NCI-H146 (cell line): ENCODE measurements around the gene CD200.
"Not testable (repeated sequence)": the region's sequence is repeated elsewhere in the genome, so short reads cannot be mapped to it uniquely, and the experiment has no call there.

Experiments
- DNase-seq: peaks from one replicate; lab custom pipeline; 2025; lab: John Stamatoyannopoulos, UW

Gene CD200

GRCh38 chr3:112388972-112389371 is 56.0 kb downstream of the CD200 start:
- DNase-seq = no peak

- no peak for DNase-seq
Observed at GRCh38 chr3:112389961-112390360, 57.0 kb downstream of the CD200 start.

- DNase-seq = peak; percentile 14
Observed at GRCh38 chr3:112390783-112391641, 58.1 kb downstream of the CD200 start.

GRCh38 chr3:112391648-112392047 is 58.7 kb downstream of the CD200 start:
- no peak for DNase-seq

GRCh38 chr3:112392393-112393359 is 59.7 kb downstream of the CD200 start:
- no peak for DNase-seq

- no peak for DNase-seq
Observed at GRCh38 chr3:112393360-112393728, 60.4 kb downstream of the CD200 start.

- DNase-seq = no peak
Observed at GRCh38 chr3:112394003-112394640, 61.2 kb downstream of the CD200 start.

GRCh38 chr3:112395181-112395895 is 62.4 kb downstream of the CD200 start:
- no peak for DNase-seq

GRCh38 chr3:112395896-112396290 is 62.9 kb downstream of the CD200 start:
- DNase-seq = no peak

- no peak for DNase-seq
Observed at GRCh38 chr3:112397556-112397955, 64.6 kb downstream of the CD200 start.

- DNase-seq = no peak
Observed at GRCh38 chr3:112399064-112399463, 66.1 kb downstream of the CD200 start.

- not testable (repeated sequence) for DNase-seq
Observed at GRCh38 chr3:112399554-112399953, 66.6 kb downstream of the CD200 start.

GRCh38 chr3:112400317-112400716 is 67.4 kb downstream of the CD200 start:
- not testable (repeated sequence) for DNase-seq

- DNase-seq = no peak
Observed at GRCh38 chr3:112401617-112402016, 68.7 kb downstream of the CD200 start.

GRCh38 chr3:112403103-112403502 is 70.1 kb downstream of the CD200 start:
- no peak for DNase-seq

GRCh38 chr3:112404924-112405549 is 72.1 kb downstream of the CD200 start:
- DNase-seq = not testable (repeated sequence)

- no peak for DNase-seq
Observed at GRCh38 chr3:112405845-112406244, 72.9 kb downstream of the CD200 start.

GRCh38 chr3:112407214-112407887 is 74.4 kb downstream of the CD200 start:
- DNase-seq = no peak

- DNase-seq = no peak
Observed at GRCh38 chr3:112407888-112408702, 75.1 kb downstream of the CD200 start.

- no peak for DNase-seq
Observed at GRCh38 chr3:112409041-112409440, 76.1 kb downstream of the CD200 start.
